GM21515 (cell line): ENCODE measurements around the gene PTPRN2.

ENCODE experiments used
- ATAC-seq: cut with Tn5 transposase; IDR thresholded peaks from one replicate; pipeline ENCODE4 v1.9.1; 2021; ENCODE audit not compliant: unreplicated experiment

PTPRN2 gene

GRCh38 chr7:158129037-158130022 is 458.3 kb downstream of the PTPRN2 start:
- no peak for ATAC-seq

- ATAC-seq, result no peak
These were observed 459.1 kb downstream of the PTPRN2 start for GRCh38 chr7:158128572-158128971.

GRCh38 chr7:158127241-158127640 is 460.4 kb downstream of the PTPRN2 start:
- no peak for ATAC-seq

GRCh38 chr7:158126661-158127060 is 461.0 kb downstream of the PTPRN2 start:
- ATAC-seq, result no peak

- ATAC-seq, result no peak
These were observed 461.9 kb downstream of the PTPRN2 start for GRCh38 chr7:158125721-158126120.

- no peak for ATAC-seq
These were observed 462.5 kb downstream of the PTPRN2 start for GRCh38 chr7:158125091-158125490.

- no peak for ATAC-seq
These were observed 462.9 kb downstream of the PTPRN2 start for GRCh38 chr7:158124671-158125079.

- no peak for ATAC-seq
These were observed 463.9 kb downstream of the PTPRN2 start for GRCh38 chr7:158123753-158124152.

- no peak for ATAC-seq
These were observed 464.4 kb downstream of the PTPRN2 start for GRCh38 chr7:158123214-158123613.

- ATAC-seq, result no peak
These were observed 466.1 kb downstream of the PTPRN2 start for GRCh38 chr7:158121441-158122045.

GRCh38 chr7:158120716-158121115 is 466.9 kb downstream of the PTPRN2 start:
- no peak for ATAC-seq

- no peak for ATAC-seq
These were observed 467.3 kb downstream of the PTPRN2 start for GRCh38 chr7:158120316-158120715.

GRCh38 chr7:158117341-158118222 is 470.0 kb downstream of the PTPRN2 start:
- no peak for ATAC-seq

GRCh38 chr7:158116235-158116634 is 471.4 kb downstream of the PTPRN2 start:
- no peak for ATAC-seq

- ATAC-seq, result no peak
These were observed 473.4 kb downstream of the PTPRN2 start for GRCh38 chr7:158114056-158114850.

- ATAC-seq, result no peak
These were observed 474.1 kb downstream of the PTPRN2 start for GRCh38 chr7:158113321-158114025.

GRCh38 chr7:158112571-158113320 is 474.9 kb downstream of the PTPRN2 start:
- ATAC-seq, result no peak

- no peak for ATAC-seq
These were observed 475.6 kb downstream of the PTPRN2 start for GRCh38 chr7:158111906-158112570.
